Measurements from ENCODE around the gene DRD1.

GRCh38 chr5:175393897-175394296 is 50.1 kb downstream of the DRD1 start:
- TF ChIP-seq CTCF (IDR thresholded peaks at IDR 0.05) (no peak), POLR2A (IDR thresholded peaks at IDR 0.05) (no peak)

Data from Peyer's patch (tissue), 4 donors.